SU-DHL-6 (cell line): ENCODE measurements around the gene APOBEC3B.

ENCODE experiments used
- H2AFZ ChIP-seq: fragments of 200-600 bp; sonication (generic); 2 replicates; pipeline ENCODE4 v1.6.1; 2014; ENCODE audit warnings: low read depth, mild to moderate bottlenecking, moderate library complexity, mixed read lengths, antibody characterized with exemption, low read length; ENCODE audit not compliant: severe bottlenecking
- H3F3A ChIP-seq: fragments of 200-600 bp; shearing (Covaris generic); 2 replicates; pipeline ENCODE4 v1.6.0; 2016; ENCODE audit warnings: antibody characterized with exemption, mild to moderate bottlenecking; ENCODE audit not compliant: insufficient read depth
- H3K27ac ChIP-seq: fragments of 200-600 bp; sonication (generic); 2 replicates; pipeline ENCODE4 v1.5.1; 2016; ENCODE audit warnings: low read depth, mild to moderate bottlenecking, low read length, moderate library complexity, mixed read lengths
- H3K27me3 ChIP-seq: fragments of 200-600 bp; sonication (generic), shearing (Covaris generic); 2 replicates; pipeline ENCODE4 v1.6.0; 2014; ENCODE audit warnings: mild to moderate bottlenecking, low read length
- H3K36me3 ChIP-seq: fragments of 200-600 bp; sonication (generic); 2 replicates; pipeline ENCODE4 v1.6.1; 2014; ENCODE audit warnings: mild to moderate bottlenecking, low read length, mixed read lengths
- H3K4me2 ChIP-seq: fragments of 300-600, 200-600 bp; shearing (Covaris generic), sonication (generic); 2 replicates; pipeline ENCODE4 v1.6.0; 2014; ENCODE audit warnings: low read length, low read depth, mild to moderate bottlenecking; ENCODE audit not compliant: poor library complexity, severe bottlenecking
- H3K4me3 ChIP-seq: fragments of 200-600 bp; sonication (generic); 2 replicates; pipeline ENCODE4 v1.5.1; 2014; ENCODE audit warnings: antibody characterized with exemption, low read length, mild to moderate bottlenecking, mixed read lengths; ENCODE audit not compliant: insufficient read depth, poor library complexity, severe bottlenecking
- H3K79me2 ChIP-seq: fragments of 200-600 bp; sonication (generic); 2 replicates; pipeline ENCODE4 v1.6.1; 2014; ENCODE audit warnings: mild to moderate bottlenecking, low read length, moderate library complexity; ENCODE audit not compliant: insufficient read depth
- H3K9ac ChIP-seq: fragments of 200-600 bp; sonication (generic); 2 replicates; pipeline ENCODE4 v1.7.0; 2014; ENCODE audit warnings: mild to moderate bottlenecking, low read length
- H3K9me2 ChIP-seq: fragments of 200-600 bp; sonication (generic); replicated peaks from 2 replicates; pipeline ENCODE4 v1.6.1; 2014; ENCODE audit warnings: low read length; ENCODE audit not compliant: insufficient read depth
- H3K9me3 ChIP-seq: fragments of 200-600 bp; sonication (generic); 2 replicates; pipeline ENCODE4 v1.6.1; 2014; ENCODE audit warnings: low read length, mixed read lengths; ENCODE audit not compliant: insufficient read depth
- H4K20me1 ChIP-seq: fragments of 200-600 bp; sonication (generic); 2 replicates; pipeline ENCODE4 v1.6.1; 2014; ENCODE audit warnings: low read depth, mild to moderate bottlenecking, antibody characterized with exemption, low read length, moderate library complexity, mixed read lengths
- EZH2phosphoT487 ChIP-seq: fragments of 200-600 bp; sonication (generic), shearing (Covaris generic); conservative IDR thresholded peaks from 2 replicates; pipeline ENCODE4 v1.6.1; 2018; ENCODE audit warnings: mild to moderate bottlenecking, antibody characterized with exemption, low read length, moderate library complexity, mixed read lengths
- TF ChIP-seq, protein P1 (sequence below): fragments of 200-600 bp; sonication (generic); IDR thresholded peaks from one replicate; pipeline ENCODE4 v1.5.1; 2017; ENCODE audit warnings: antibody characterized with exemption, mild to moderate bottlenecking, low read length, moderate library complexity; ENCODE audit not compliant: insufficient read depth, poor library complexity, severe bottlenecking

APOBEC3B gene

DNA sequence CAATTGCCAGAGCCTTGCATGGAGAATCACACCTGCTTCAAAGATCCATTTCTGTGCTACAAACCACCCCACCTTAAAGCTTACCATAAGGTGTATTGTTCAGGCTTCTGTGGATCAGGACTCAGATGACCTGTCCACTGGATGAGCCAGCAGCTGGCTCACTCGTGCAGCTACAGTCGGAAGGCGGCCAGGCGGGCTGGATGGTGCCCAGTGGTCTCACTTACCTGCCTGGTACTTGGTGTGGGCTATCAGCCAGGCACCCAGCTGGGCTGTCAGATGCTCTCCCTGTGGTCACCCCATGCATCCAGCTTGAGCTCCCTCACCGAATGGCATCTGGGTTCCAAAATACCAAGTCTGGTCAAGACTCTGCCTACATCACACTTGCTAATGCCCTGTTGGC, 10.9 kb upstream of the APOBEC3B start:
- Histone ChIP-seq H3K27ac (no peak overlapping the region), H3K36me3 (no peaks in the 10 kb centered on the region), H2AFZ (no peak overlapping the region), H3K9me3 (no peaks in the 10 kb centered on the region), H3K27me3 (no peaks in the 10 kb centered on the region), H3F3A (no peaks in the 10 kb centered on the region), H3K9me2 (no peaks in the 10 kb centered on the region), H3K79me2 (no peaks in the 10 kb centered on the region), H3K4me3 (no peak overlapping the region), H3K9ac (no peak overlapping the region), H4K20me1 (no peaks in the 10 kb centered on the region), H3K4me2 (no peak overlapping the region)
- no peak for TF ChIP-seq EZH2phosphoT487
- TF ChIP-seq, protein P1, sequence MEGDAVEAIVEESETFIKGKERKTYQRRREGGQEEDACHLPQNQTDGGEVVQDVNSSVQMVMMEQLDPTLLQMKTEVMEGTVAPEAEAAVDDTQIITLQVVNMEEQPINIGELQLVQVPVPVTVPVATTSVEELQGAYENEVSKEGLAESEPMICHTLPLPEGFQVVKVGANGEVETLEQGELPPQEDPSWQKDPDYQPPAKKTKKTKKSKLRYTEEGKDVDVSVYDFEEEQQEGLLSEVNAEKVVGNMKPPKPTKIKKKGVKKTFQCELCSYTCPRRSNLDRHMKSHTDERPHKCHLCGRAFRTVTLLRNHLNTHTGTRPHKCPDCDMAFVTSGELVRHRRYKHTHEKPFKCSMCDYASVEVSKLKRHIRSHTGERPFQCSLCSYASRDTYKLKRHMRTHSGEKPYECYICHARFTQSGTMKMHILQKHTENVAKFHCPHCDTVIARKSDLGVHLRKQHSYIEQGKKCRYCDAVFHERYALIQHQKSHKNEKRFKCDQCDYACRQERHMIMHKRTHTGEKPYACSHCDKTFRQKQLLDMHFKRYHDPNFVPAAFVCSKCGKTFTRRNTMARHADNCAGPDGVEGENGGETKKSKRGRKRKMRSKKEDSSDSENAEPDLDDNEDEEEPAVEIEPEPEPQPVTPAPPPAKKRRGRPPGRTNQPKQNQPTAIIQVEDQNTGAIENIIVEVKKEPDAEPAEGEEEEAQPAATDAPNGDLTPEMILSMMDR = no peak

DNA sequence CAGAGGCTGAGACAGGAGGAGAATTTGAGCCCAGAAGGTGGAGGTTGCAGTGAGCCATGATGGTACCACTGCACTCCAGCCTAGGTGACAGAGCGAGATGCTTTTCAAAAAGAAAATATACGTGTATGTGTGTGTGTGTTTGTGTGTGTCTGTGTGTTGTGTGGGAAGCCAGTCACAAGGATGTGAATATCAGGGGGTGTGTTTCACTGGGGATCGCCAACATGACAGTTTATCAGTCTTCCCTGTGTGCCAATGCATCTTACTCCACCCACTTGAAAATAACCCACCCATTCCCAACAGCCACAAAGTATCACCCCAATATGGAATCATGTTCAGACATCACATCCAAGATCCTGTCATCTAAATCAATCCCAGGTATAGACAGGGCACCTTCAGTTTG, 10.4 kb upstream of the APOBEC3B start:
- Histone ChIP-seq H4K20me1 (no peaks in the 10 kb centered on the region), H3K9ac (no peak overlapping the region), H3K27me3 (no peaks in the 10 kb centered on the region), H3K27ac (no peak overlapping the region), H3K36me3 (no peaks in the 10 kb centered on the region), H3K9me3 (no peaks in the 10 kb centered on the region), H3F3A (no peaks in the 10 kb centered on the region), H3K4me2 (no peak overlapping the region), H3K4me3 (no peak overlapping the region), H2AFZ (no peak overlapping the region), H3K9me2 (no peaks in the 10 kb centered on the region), H3K79me2 (no peaks in the 10 kb centered on the region)
- no peak for TF ChIP-seq EZH2phosphoT487
- TF ChIP-seq, protein P1 = no peak

DNA sequence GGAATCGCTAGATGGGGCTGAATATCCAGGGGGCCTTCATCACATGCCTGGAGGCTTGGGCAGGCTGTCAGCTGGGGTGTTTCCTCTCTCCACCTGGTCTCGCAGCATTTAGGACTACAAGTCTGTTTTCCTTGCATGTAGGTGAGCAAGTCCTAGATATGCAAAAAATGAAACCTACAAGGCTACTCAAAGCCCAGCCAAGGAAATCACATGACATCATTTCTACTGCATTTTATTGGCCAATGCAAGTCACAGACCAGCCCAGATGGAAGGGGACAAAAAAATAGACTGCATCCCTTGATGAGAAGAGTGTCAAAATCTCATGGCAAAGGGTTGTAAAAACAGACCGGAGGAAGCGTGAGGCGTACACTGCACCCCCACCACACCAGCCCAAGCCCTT, 9.6 kb upstream of the APOBEC3B start:
- Histone ChIP-seq H3K36me3 (no peaks in the 10 kb centered on the region), H3K27ac (no peak overlapping the region), H4K20me1 (no peaks in the 10 kb centered on the region), H2AFZ (no peak overlapping the region), H3K9me2 (no peaks in the 10 kb centered on the region), H3K9me3 (no peaks in the 10 kb centered on the region), H3K27me3 (no peaks in the 10 kb centered on the region), H3K4me2 (no peak overlapping the region), H3K4me3 (no peak overlapping the region), H3K9ac (no peak overlapping the region), H3F3A (no peaks in the 10 kb centered on the region), H3K79me2 (no peaks in the 10 kb centered on the region)
- TF ChIP-seq, protein P1 = no peak
- no peak for TF ChIP-seq EZH2phosphoT487
